ENCODE data around the gene CDC42BPB.

CDC42BPB gene

DNA sequence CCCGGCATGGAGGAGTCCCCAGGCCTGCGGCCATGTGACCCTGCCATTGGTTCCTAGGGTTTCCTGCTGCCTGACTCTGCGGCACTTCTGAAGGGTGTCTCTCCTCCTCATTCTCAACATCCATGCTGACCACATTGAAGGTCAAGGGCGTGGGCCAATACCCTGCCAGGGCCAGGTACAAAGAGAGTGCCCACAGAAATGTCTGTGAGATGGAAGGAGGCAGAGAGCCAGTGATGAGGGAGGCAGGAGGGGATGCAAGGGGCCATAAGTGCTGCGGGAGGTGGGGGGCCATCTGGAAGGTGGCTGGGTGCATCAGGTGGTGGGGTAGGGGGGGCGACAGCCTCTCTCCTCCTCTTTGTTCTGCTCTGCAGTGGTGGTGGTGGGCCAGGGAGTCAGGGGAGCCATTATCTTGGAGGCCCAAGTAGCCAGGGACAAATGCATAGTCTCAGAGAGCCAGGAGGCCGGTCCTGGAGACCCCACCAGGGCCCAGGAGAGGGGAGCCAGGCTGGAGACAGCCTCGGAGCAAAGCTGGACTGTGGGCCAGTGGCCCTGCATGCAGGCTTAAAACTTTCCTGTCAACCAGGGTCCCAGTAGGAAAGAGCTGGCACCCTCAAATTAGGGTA is 13.0 kb upstream of the CDC42BPB start:
- DNase-seq (ENCODE audit: low read depth in 2 of 2), result no peak
- H3K4me3 ChIP-seq (replicated peaks in 1 of 2; ENCODE audit: low read depth in 2 of 2, low read length in 2 of 2), result no peak overlapping the region
- TF ChIP-seq, protein P1, sequence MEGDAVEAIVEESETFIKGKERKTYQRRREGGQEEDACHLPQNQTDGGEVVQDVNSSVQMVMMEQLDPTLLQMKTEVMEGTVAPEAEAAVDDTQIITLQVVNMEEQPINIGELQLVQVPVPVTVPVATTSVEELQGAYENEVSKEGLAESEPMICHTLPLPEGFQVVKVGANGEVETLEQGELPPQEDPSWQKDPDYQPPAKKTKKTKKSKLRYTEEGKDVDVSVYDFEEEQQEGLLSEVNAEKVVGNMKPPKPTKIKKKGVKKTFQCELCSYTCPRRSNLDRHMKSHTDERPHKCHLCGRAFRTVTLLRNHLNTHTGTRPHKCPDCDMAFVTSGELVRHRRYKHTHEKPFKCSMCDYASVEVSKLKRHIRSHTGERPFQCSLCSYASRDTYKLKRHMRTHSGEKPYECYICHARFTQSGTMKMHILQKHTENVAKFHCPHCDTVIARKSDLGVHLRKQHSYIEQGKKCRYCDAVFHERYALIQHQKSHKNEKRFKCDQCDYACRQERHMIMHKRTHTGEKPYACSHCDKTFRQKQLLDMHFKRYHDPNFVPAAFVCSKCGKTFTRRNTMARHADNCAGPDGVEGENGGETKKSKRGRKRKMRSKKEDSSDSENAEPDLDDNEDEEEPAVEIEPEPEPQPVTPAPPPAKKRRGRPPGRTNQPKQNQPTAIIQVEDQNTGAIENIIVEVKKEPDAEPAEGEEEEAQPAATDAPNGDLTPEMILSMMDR (IDR thresholded peaks at IDR 0.05; ENCODE audit: low read depth, low read length), result no peak

DNA sequence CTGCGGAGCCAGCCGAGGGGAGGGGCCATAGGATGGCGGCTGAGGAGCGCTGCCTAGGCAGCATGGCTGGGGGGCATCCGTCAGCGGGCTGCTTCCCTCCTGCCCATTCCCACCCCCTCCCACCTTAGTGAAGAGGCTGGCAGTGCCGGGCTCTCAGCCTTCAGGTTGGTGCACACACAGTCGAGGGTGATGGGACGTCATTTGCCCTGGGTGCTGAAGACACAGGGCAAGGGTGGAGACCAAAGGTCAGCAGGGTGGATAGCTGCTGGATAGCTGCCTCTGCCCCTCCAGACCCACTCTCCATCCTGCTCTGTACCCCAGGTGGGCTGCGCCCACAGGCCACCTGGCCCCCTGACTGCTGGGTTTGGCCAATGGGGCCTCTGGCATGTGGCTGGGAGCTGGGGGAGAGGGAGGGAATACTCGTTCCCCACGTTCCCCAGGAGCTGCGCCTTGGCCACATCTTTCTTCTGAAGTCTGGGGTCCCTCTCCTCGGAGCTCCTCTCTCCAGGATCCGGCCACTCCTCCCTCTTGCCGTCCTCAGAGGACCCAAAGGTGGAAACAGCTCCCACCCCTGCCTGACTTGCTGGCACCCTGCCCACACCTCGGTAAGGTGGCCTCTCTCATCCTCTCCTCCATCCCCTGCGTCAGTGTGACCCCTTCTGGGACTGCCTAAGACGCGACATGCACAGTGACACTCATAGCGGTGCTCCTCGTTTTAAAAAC is 11.2 kb upstream of the CDC42BPB start:
- H3K4me3 ChIP-seq (replicated peaks in 1 of 2; ENCODE audit: low read depth in 2 of 2, low read length in 2 of 2), result no peak overlapping the region
- TF ChIP-seq, protein P1 (IDR thresholded peaks at IDR 0.05; ENCODE audit: low read depth, low read length), result no peak
- DNase-seq (ENCODE audit: low read depth in 2 of 2), result no peak

DNA sequence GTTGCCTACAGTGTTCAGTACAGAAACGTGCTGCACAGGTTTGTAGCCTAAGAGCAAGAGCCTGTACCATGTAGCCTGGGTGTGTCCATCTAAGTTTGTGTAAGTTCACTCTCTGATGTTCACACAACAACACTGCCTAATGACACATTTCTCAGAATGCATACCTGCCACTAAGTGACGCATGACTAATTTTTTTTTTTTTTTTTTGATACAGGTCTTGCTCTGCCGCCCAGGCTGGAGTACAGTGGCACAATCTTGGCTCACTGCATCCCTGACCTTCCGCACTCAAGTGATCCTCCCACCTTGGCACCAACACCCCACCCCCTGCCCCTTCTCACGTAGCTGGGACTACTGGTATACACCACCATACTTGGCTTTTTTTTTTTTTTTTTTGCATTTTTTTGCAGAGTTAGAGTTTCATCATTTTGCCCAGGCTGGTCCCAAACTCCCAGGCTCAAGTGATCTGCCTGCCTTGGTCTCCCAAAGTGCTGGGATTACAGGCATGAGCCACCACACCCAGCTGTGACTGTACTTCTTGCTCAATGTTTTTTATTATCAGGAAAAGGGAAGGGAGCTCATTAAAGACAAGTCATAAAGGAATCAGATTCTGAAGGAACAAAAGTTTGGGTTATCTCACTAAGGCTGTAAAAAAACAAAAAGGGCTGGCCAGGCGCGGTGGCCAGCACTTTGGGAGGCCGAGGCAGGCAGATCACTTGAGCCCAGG is 10.0 kb upstream of the CDC42BPB start:
- H3K4me3 ChIP-seq (replicated peaks in 1 of 2; ENCODE audit: low read depth in 2 of 2, low read length in 2 of 2), result no peak overlapping the region
- peak; percentile 67 to 72 for DNase-seq (ENCODE audit: low read depth in 2 of 2)
- TF ChIP-seq, protein P1 (IDR thresholded peaks at IDR 0.05; ENCODE audit: low read depth, low read length), result no peak

DNA sequence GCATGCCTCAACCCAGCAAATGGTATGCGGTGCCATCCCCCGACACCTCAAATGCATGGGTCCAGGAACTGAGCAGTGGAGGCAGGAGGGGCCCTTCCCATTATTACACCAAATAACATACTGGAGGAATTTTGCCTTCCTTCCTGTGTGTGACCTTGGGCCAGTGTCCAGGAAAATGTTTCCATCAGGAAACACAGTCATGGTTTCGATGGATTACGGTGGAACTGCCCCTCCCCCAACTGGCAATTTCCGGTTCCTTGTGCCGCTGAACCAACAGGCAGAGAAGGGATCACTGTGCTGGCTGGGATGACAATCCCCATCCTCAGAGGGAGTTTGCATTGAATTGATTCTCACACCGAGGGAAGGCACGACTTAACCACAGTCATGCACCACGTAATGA is 9.1 kb upstream of the CDC42BPB start:
- peak; percentile 18 to 53 for DNase-seq (ENCODE audit: low read depth in 2 of 2)
- no peak overlapping the region for H3K4me3 ChIP-seq (replicated peaks in 1 of 2; ENCODE audit: low read depth in 2 of 2, low read length in 2 of 2)
- TF ChIP-seq, protein P1 (IDR thresholded peaks at IDR 0.05; ENCODE audit: low read depth, low read length), result no peak

DNA sequence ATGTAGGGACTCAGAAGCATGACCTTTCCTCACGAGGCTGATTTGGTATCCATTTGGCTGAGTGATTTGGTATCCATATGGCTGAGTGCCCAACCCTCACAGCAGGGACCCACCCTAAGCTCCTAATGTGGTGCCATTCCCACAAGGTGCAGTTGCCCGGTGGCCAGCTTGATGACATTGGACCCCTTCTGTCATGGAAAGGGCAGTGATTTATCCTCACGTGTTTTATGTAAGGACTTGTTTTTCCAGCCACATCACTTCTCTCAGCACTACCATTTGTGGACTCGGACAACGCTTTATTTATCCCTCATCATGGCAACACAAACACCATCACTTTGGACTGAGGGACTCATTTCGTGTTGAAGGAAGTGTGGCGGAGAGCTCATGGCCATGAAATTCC is 8.5 kb upstream of the CDC42BPB start:
- H3K4me3 ChIP-seq (replicated peaks in 1 of 2; ENCODE audit: low read depth in 2 of 2, low read length in 2 of 2), result no peak overlapping the region
- TF ChIP-seq, protein P1 (IDR thresholded peaks at IDR 0.05; ENCODE audit: low read depth, low read length), result no peak
- no peak for DNase-seq (ENCODE audit: low read depth in 2 of 2)

DNA sequence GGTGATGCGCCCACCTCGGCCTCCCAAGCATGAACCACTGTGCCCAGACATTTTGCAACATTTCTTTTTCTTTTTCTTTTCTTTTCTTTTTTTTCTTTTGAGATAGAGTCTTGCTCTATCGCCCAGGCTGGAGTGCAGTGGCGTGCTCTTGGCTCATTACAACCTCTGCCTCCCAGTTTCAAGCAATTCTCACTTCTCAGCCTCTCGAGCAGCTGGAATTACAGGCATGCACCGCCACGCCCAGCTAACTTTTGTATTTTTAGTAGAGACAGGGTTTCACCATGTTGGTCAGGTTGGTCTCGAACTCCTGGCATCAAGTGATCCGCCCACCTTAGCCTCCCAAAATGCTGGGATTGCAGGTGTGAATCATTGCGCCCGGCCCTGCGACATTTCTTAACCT is 7.6 kb upstream of the CDC42BPB start:
- DNase-seq (ENCODE audit: low read depth in 2 of 2), result no peak

More for the DNA sequence above, 7.6 kb upstream of the CDC42BPB start:
- no peak overlapping the region for H3K4me3 ChIP-seq (replicated peaks in 1 of 2; ENCODE audit: low read depth in 2 of 2, low read length in 2 of 2)
- TF ChIP-seq, protein P1 (IDR thresholded peaks at IDR 0.05; ENCODE audit: low read depth, low read length), result no peak

Measured in cardiac fibroblast (primary cell).